GOT3 (cell line): Measurements from ENCODE around the gene OR2C3.
"Not testable (repeated sequence)": the region's sequence is repeated elsewhere in the genome, so short reads cannot be mapped to it uniquely, and the experiment has no call there.

Experiments used
- DNase-seq: peaks from one replicate; lab custom pipeline; 2025; ENCODE audit warnings: mixed read lengths; lab: John Stamatoyannopoulos, UW

OR2C3 gene

GRCh38 chr1:247517795-247518612, 18.2 kb downstream of the OR2C3 start:
- DNase-seq, result no peak

DNA sequence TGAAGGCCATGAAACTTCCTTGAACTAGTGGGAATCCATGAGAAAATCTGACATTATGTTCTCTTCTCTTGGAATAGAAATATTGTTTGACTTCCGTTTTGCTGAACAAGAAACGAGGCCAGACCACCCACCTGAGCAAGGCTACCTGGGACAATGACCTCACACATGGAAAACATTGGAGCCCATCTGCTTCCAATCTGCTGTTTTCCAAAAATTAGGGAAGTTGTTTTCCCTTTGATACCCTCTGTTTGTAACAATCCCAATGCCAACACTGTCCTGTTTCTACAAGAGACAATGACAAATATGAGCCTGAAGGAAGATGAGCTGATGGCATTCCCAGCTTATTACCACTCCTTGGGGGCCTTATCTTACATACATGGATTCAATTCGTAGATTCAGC, 29.4 kb downstream of the OR2C3 start:
- DNase-seq, result no peak

- no peak for DNase-seq
Measured at GRCh38 chr1:247500865-247501264, 35.4 kb downstream of the OR2C3 start.

- no peak for DNase-seq
Measured at GRCh38 chr1:247496581-247497285, 39.5 kb downstream of the OR2C3 start.

- no peak for DNase-seq
Measured at GRCh38 chr1:247494767-247495166, 41.5 kb downstream of the OR2C3 start.

GRCh38 chr1:247493106-247493505, 43.1 kb downstream of the OR2C3 start:
- DNase-seq, result no peak

GRCh38 chr1:247491328-247491727, 44.9 kb downstream of the OR2C3 start:
- no peak for DNase-seq

DNA sequence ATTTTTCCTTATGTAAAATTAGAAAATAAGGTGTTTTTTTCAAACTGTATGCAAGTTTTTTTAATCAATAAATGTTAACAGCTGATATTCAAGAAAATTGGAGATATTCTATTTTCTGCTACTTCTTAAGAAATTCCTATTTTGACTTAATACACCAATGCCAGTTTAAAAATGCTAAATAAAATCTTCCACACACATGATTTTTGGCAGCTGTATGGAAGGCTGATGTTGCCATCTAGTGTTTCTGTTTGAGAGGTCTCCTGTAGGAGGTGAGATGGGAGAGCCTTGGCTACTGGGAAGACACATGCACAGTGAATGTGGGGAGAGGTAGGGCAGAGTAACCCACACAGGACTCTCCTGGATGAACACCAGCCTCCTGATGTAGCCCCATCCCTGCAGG, 49.2 kb downstream of the OR2C3 start:
- DNase-seq, result no peak

DNA sequence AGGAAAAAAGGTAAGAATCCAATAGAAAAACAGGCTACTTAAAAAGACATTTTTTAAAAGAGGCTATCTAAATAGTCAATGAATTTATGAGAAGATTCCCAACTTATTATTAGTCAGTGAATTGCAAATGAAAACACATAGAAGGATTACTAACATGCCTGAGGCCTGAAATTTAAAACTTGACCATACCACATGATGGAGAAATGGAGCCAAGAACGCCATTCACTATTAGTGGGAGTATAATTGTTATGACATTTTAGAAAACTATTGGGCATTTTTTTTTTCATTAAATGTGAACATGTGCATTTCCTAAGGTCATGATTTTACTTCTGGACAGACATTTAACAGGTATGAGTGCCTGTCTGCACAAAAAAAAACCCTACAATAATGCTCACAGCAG, 53.5 kb downstream of the OR2C3 start:
- no peak for DNase-seq

DNA sequence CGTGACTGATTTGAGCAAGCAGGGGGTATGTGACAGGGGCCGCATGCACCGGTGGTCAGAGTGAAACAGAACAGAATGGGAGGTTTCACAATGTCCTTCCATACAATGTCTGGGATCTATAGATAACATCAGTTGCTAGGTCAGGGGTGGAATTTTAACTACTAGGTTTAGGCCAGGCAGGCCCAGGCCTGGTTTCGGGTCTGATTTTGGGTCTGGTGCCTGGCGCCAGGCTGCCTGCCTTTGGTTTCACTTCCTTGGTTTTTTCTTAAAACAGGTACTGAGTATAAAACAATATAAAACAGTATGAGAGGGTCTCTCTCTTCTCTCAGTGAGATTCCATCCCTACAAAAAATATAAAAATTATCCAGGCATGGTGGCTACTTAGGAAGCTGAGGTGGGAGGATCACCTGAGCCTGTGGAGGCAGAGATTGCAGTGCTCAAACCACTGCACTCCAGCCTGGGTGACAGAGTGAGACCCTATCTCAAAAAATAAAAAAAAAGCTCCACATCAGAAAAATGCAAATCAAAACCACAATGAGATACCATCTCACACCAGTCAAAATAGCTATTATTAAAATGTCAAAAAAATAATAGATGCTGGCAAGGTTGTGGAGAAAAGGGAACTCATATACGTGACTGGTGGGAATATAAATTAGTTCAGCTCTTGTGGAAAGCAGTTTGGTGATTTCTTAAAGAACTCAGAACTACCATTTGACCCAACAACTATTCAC, 59.7 kb downstream of the OR2C3 start:
- DNase-seq, result not testable (repeated sequence)

DNA sequence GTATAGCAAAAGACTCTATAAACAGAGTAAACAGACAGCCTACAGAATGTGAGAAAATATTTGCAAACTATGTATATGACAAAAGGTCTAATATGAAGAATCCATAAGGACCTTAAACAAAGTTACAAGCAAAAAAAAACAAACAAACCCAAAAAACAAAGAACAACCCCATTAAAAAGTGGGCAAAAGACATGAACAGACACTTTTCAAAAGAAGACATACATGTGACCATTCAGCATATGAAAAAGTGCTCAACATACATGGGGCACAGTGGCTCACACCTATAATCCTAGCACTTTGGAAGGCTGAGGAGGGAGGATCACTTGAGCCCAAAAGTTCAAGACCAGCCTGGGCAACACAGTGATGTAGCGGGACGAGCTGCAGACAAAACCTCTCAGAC, 60.4 kb downstream of the OR2C3 start:
- DNase-seq, result no peak
